Measurements from ENCODE around the gene FRMD3. TPM values are rescaled to one million over a fixed set of nuclear protein-coding genes. Genes with fewer than 3 reads are reported as not detected.

The FRMD3 gene
- total and polyA plus RNA-seq, 8 donors = 1.0 to 3.7 (median 2.3) TPM

DNA sequence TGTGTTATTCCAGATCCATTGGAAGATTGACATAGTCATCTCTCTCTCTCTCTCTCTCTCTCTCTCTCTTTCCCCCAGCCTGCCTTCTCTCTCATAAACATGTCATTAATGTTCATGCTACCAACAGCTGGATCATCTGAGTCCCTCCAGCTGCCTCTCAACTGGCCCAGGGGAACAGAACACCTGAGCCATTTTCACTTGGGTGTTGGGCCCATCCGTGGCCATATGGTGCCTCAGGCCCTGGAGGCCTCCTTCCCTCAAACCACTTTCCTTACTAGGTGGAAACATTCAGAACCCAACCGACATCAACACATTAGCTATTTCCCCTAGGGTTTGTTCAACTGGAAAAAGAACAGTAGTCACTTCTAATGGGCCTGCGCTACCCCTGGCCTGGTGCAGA lies 196.2 kb downstream of the FRMD3 start:
- Histone ChIP-seq H3K4me1 (no peaks in the 10 kb centered on the region), H3K9me3 (no peaks in the 10 kb centered on the region), H3K4me3 (no peak overlapping the region), H3K27ac (no peak overlapping the region), H3K36me3 (no peaks in the 10 kb centered on the region), H3K27me3 (no peaks in the 10 kb centered on the region)
- no peak for TF ChIP-seq CTCF (IDR thresholded peaks at IDR 0.05)
- DNase-seq (no peak), ATAC-seq (no peak)
- intact Hi-C loops (cut with DNase I) = no loop called here

- intact Hi-C loops (cut with DNase I) = no loop called here
- Histone ChIP-seq H3K4me3 (no peak overlapping the region), H3K36me3 (no peaks in the 10 kb centered on the region), H3K4me1 (no peaks in the 10 kb centered on the region), H3K9me3 (no peaks in the 10 kb centered on the region), H3K27me3 (no peaks in the 10 kb centered on the region), H3K27ac (no peak overlapping the region)
- TF ChIP-seq CTCF (IDR thresholded peaks at IDR 0.05) = no peak
- no peak for ATAC-seq
- no peak for DNase-seq
Observed at GRCh38 chr9:83340451-83340850, 197.8 kb downstream of the FRMD3 start.

- no peak overlapping the region for H3K4me3 ChIP-seq
- no peaks in the 10 kb centered on the region for H3K36me3 ChIP-seq
- H3K4me1 ChIP-seq = no peaks in the 10 kb centered on the region
- intact Hi-C loops (cut with DNase I) = no loop called here
- no peak for TF ChIP-seq CTCF (IDR thresholded peaks at IDR 0.05)
- ATAC-seq (no peak), DNase-seq (no peak)
- no peak overlapping the region for H3K27ac ChIP-seq
- H3K27me3 ChIP-seq = no peaks in the 10 kb centered on the region
- H3K9me3 ChIP-seq = no peaks in the 10 kb centered on the region
Observed at GRCh38 chr9:83339435-83339834, 198.8 kb downstream of the FRMD3 start.

DNA sequence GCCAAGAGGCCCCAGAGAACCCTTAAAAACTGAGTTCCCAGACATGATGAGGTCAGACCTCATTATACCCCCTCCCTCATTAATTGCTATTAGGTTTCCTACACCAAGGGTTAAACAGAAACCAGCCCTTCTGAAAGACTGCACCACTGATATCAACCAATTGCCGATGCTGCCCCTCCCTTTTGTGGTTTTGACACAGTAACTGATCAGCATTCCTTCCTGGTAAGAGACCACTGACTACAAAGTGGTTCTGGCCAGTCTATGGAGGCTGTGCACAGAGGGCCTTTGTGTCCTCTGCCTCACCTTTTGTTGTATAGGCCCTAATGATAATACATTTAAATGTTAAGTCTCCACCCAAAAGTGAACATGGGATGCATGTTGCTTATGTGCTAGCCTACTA lies 201.5 kb downstream of the FRMD3 start:
- intact Hi-C loops (cut with DNase I) = no loop called here
- Histone ChIP-seq H3K36me3 (no peaks in the 10 kb centered on the region), H3K27me3 (no peaks in the 10 kb centered on the region), H3K9me3 (no peaks in the 10 kb centered on the region), H3K4me1 (no peaks in the 10 kb centered on the region), H3K27ac (no peak overlapping the region), H3K4me3 (no peak overlapping the region)
- TF ChIP-seq CTCF (IDR thresholded peaks at IDR 0.05) = no peak
- DNase-seq (no peak), ATAC-seq (no peak)

DNA sequence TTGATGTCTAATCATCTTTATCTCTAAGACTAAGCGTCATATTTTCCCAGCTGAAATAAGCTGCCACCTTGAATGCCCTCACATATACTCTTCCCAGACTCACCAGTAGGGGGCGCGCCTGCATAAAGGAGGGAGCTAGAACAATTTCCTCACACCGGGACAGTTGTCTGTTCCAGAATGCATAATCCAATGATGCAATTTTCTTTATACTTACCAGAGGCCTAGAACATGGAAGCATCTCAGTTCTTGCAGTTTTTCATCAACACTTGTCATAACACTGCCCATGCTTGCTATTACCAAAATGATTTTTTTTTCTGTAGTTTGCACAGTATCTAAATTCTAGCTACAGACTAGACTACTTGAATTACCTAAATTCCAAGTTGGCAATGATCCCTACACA lies 203.9 kb downstream of the FRMD3 start:
- intact Hi-C loops (cut with DNase I) = loop anchor here in 1 of 2 donors (5.0 kb wide), 1 partner anchor 213 kb away; no protein-coding TSS in a partner anchor

More for the DNA sequence above, 203.9 kb downstream of the FRMD3 start:
- peak; percentile 99 for ATAC-seq
- TF ChIP-seq CTCF (IDR thresholded peaks at IDR 0.05) = peak; percentile 86 to 89
- H3K36me3 ChIP-seq = no peaks in the 10 kb centered on the region
- peak; percentile 60 to 89 (median 75) for DNase-seq
- H3K9me3 ChIP-seq = no peaks in the 10 kb centered on the region
- H3K27ac ChIP-seq = no peak overlapping the region
- H3K27me3 ChIP-seq = no peaks in the 10 kb centered on the region
- H3K4me3 ChIP-seq = no peak overlapping the region
- no peaks in the 10 kb centered on the region for H3K4me1 ChIP-seq

Data from left lung (tissue), 10 donors.